ENCODE data around the gene MPZL2.

MPZL2 gene

DNA sequence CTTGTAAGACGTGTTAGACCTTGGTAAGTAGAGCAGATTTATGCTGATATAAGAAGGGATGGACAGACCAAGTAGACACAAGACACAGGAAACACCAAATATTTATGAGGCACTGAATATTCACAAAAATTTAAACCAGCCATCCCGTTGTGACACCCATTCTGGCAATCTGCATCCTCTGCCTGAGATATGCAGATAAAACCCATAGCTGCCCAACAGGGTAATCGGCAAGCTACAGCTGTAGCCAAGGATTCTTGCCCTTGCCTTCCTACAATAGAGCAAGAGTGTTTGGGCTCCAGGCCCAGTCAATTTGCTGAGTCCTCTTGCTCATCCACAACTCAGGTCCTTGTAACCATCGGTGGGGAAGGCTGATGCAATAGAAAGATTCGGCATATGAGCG, 18.5 kb upstream of the MPZL2 start:
- Mint-ChIP-seq H3K4me1 (no peaks in the 10 kb centered on the region), H3K27ac (no peak overlapping the region), H3K4me3 (no peak overlapping the region), H3K36me3 (ENCODE audit: low read depth) (no peaks in the 10 kb centered on the region), H3K27me3 (ENCODE audit: low read depth) (peaks cover 42% of the 10 kb centered on the region), H3K9me3 (peaks cover 2% of the 10 kb centered on the region)
- TF ChIP-seq, protein P1, sequence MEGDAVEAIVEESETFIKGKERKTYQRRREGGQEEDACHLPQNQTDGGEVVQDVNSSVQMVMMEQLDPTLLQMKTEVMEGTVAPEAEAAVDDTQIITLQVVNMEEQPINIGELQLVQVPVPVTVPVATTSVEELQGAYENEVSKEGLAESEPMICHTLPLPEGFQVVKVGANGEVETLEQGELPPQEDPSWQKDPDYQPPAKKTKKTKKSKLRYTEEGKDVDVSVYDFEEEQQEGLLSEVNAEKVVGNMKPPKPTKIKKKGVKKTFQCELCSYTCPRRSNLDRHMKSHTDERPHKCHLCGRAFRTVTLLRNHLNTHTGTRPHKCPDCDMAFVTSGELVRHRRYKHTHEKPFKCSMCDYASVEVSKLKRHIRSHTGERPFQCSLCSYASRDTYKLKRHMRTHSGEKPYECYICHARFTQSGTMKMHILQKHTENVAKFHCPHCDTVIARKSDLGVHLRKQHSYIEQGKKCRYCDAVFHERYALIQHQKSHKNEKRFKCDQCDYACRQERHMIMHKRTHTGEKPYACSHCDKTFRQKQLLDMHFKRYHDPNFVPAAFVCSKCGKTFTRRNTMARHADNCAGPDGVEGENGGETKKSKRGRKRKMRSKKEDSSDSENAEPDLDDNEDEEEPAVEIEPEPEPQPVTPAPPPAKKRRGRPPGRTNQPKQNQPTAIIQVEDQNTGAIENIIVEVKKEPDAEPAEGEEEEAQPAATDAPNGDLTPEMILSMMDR (IDR thresholded peaks at IDR 0.05; ENCODE audit: unreplicated experiment in 3 of 3) = no peak

DNA sequence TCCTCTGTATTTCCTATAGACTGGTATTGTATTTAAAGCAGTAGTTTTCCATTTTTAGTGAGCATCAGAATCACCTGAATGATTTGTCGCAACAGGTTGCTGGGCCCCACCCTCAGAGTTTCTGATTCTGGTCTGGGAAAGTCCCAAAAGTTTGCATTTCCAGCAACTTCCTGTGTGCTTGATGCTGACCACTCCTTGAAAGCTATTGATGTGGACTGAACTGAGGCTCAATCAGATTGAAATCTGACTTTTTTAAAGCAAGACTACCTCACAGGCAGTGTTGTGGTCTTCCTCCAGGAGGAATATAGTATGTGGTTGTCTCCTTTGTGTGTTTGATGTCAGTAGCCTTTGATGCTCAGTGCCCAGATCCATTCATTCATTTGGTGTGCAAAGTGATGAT, 17.2 kb upstream of the MPZL2 start:
- Mint-ChIP-seq H3K27me3 (ENCODE audit: low read depth) (peaks cover 45% of the 10 kb centered on the region), H3K36me3 (ENCODE audit: low read depth) (no peaks in the 10 kb centered on the region), H3K4me1 (no peaks in the 10 kb centered on the region), H3K9me3 (peaks cover 2% of the 10 kb centered on the region), H3K4me3 (no peak overlapping the region), H3K27ac (no peak overlapping the region)
- TF ChIP-seq, protein P1 (IDR thresholded peaks at IDR 0.05; ENCODE audit: unreplicated experiment in 3 of 3) = no peak

DNA sequence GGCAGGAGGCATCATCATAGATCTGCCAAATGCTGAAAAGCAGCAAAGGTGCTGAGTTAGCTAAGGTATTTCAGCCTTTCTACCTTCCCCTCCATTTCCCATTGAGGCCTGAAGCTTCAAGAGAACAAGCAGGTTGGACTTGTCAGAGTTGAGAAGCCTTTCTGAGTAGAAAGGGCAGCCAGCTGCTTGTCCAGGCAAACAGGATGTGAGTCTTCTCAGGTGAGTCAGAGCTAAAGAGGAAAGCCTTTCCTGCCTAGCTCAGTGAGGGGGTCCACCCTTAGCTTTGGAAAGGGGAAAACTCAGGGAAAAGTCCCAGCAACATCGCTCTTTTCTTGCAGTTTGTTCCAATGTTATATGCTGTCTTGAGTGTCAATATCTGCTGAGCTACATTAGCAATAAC, 13.2 kb upstream of the MPZL2 start:
- H3K27me3 Mint-ChIP-seq (ENCODE audit: low read depth) = peaks cover 64% of the 10 kb centered on the region
- TF ChIP-seq, protein P1 (IDR thresholded peaks at IDR 0.05; ENCODE audit: unreplicated experiment in 3 of 3) = no peak
- no peaks in the 10 kb centered on the region for H3K36me3 Mint-ChIP-seq (ENCODE audit: low read depth)
- H3K9me3 Mint-ChIP-seq = peaks cover under 1% of the 10 kb centered on the region
- no peak overlapping the region for H3K4me3 Mint-ChIP-seq
- H3K27ac Mint-ChIP-seq = no peak overlapping the region
- peaks cover 5% of the 10 kb centered on the region for H3K4me1 Mint-ChIP-seq

GRCh38 chr11:118276422-118276821, 12.3 kb upstream of the MPZL2 start:
- no peak overlapping the region for H3K27ac Mint-ChIP-seq
- H3K27me3 Mint-ChIP-seq (ENCODE audit: low read depth) = peaks cover 66% of the 10 kb centered on the region
- no peak overlapping the region for H3K4me3 Mint-ChIP-seq
- H3K36me3 Mint-ChIP-seq (ENCODE audit: low read depth) = no peaks in the 10 kb centered on the region
- peaks cover 5% of the 10 kb centered on the region for H3K4me1 Mint-ChIP-seq
- TF ChIP-seq, protein P1 (IDR thresholded peaks at IDR 0.05; ENCODE audit: unreplicated experiment in 3 of 3) = no peak
- H3K9me3 Mint-ChIP-seq = no peaks in the 10 kb centered on the region

GRCh38 chr11:118275176-118275575, 11.1 kb upstream of the MPZL2 start:
- Mint-ChIP-seq H3K9me3 (no peaks in the 10 kb centered on the region), H3K27me3 (ENCODE audit: low read depth) (peaks cover 75% of the 10 kb centered on the region)
- TF ChIP-seq, protein P1 (IDR thresholded peaks at IDR 0.05; ENCODE audit: unreplicated experiment in 3 of 3) = no peak

GRCh38 chr11:118274186-118274585, 10.1 kb upstream of the MPZL2 start:
- Mint-ChIP-seq H3K36me3 (ENCODE audit: low read depth) (no peaks in the 10 kb centered on the region), H3K9me3 (no peaks in the 10 kb centered on the region), H3K27ac (peak overlapping the region; percentile 2 to 79 (median 72)), H3K27me3 (ENCODE audit: low read depth) (peaks cover 82% of the 10 kb centered on the region), H3K4me1 (peaks cover 5% of the 10 kb centered on the region), H3K4me3 (no peak overlapping the region)
- TF ChIP-seq, protein P1 (IDR thresholded peaks at IDR 0.05; ENCODE audit: unreplicated experiment in 3 of 3) = no peak

More at GRCh38 chr11:118275176-118275575, 11.1 kb upstream of the MPZL2 start:
- Mint-ChIP-seq H3K27ac (peak overlapping the region in 1 of 3 experiments; percentile 72), H3K4me1 (peaks cover 5% of the 10 kb centered on the region), H3K4me3 (no peak overlapping the region), H3K36me3 (ENCODE audit: low read depth) (no peaks in the 10 kb centered on the region)

Measured in nephron (organoid).